ENCODE results near the gene CDH13. TPM values are rescaled to one million over a fixed set of nuclear protein-coding genes. Genes with fewer than 3 reads are reported as not detected.

Gene CDH13
- polyA plus RNA-seq, 3 donors = 1.0 to 7.7 (median 2.8) TPM

DNA sequence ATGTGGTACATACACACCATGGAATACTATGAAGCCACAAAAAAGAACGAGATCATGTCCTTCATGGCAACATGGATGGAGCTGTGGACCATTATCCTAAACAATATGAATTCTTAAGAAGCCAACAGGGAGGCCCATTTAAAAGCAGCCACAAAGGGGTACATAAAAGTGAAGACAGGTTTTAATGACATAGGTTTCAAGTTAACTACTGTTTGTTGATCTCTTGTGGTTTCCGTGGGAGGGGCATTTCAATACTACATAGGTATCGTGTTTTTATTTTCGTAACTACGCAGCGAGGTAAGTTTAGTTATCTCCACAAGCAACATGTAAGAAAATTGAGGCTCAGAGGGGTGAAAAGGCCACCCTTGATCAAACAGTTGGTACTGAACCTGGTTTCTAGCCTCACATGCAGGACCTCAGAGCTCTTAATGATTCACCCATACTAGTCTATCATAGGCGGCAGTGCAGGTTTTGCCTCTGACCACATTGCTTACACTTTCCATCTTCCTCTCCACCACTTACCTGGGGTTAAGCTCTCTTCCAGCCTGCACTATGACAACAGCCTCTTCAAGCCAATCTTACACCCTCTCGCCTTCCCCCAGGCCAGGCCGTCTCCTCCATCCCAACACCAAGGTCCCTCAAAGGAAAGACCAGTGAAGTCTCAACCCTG is 646.9 kb downstream of the CDH13 start:
- WGBS, 3 donors = 88 to 96% (median 95%) methylated on average over 9 of the region's 9 CpGs
- no peak overlapping the region for H3K27ac ChIP-seq (ENCODE audit: low read depth, low read length)

DNA sequence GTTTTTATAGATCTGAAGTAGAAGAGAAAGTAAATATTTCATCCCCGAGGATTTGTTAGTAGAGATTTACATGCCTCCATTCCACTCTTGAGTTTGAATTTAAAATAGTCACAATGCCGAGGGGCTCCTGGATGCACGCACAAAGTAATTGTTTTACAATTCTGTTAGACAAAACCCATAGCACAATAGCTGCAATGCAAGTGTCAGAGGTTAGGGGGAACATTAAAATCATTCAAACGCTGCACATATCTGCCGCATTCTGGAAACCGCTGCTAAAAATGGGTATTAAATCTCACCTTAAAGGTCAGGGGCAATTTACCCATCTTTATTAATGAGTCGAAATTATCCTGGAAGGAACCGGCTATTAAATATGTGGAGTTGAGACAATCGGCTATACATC is 652.5 kb downstream of the CDH13 start:
- 70 to 78% (median 73%) methylated on average over 9 of the region's 9 CpGs for WGBS, 3 donors
- no peak overlapping the region for H3K27ac ChIP-seq (ENCODE audit: low read depth, low read length)

DNA sequence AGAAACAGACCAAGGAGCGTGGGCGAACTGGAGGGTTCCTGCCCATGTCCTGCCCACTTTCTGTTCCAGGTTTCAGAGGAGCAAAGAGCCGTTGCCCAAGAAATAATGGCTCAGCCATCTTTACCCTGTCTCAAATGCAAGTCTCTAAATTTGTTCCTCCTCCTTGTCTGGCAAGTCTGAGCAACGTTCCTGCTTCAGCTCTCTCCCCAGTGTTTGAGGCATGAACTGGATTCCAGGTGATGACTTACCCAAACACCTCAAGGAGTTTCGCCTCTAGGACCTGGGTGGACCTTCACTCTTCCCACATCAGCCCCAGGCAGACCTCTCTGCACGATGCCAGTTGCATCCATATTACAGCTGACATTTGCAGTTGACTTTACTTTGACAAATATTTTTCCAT is 659.2 kb downstream of the CDH13 start:
- WGBS, 3 donors = 72 to 83% (median 83%) methylated on average over 6 of the region's 6 CpGs

DNA sequence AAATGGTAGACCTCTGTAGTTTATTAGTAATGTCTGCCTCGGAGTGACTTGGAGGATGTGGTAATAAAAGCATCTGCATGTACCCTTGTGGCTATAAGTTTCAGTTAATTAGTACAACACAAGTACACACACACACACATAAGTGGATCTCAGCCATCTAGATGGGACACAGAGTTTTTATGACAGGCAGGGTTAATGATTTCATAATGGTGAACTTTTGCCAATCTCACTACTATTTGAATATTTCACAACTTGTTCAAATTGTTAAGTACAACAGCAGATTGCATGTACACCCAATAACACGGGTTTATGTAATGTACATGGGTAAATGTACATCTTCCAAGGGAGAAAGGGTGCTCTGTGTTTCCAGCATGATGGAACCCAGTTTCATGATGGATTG is 669.7 kb downstream of the CDH13 start:
- H3K27ac ChIP-seq (ENCODE audit: low read depth, low read length) = no peak overlapping the region
- 64 to 77% (median 75%) methylated on average over 2 of the region's 2 CpGs for WGBS, 3 donors

More for the DNA sequence above, 659.2 kb downstream of the CDH13 start:
- no peak overlapping the region for H3K27ac ChIP-seq (ENCODE audit: low read depth, low read length)

- no peak overlapping the region for H3K27ac ChIP-seq (ENCODE audit: low read depth, low read length)
These were observed 671.8 kb downstream of the CDH13 start for GRCh38 chr16:83298541-83298940.

DNA sequence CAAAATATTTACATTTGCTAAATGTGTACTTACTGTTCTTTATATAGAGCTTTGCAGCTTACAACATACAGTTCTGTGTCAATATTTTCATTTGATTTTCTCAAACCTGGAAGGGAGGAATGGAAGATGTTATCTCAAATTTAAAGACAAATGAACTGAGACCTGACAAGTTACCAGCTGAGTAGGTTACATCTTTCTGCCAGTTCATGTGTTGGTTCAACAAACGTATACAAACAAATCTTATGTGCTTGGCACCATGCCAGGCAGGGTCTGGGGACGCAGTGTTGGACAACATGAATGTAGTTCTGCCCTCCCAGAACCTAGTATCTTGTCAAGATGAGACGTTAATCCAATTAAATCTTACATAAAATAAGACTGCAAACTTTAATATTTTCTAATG is 673.6 kb downstream of the CDH13 start:
- WGBS, 3 donors = 43 to 62% (median 50%) methylated on average over 3 of the region's 3 CpGs
- no peak overlapping the region for H3K27ac ChIP-seq (ENCODE audit: low read depth, low read length)

GRCh38 chr16:83301971-83302370 is 675.2 kb downstream of the CDH13 start:
- WGBS, 3 donors = 48 to 71% (median 53%) methylated on average over 4 of the region's 4 CpGs
- no peak overlapping the region for H3K27ac ChIP-seq (ENCODE audit: low read depth, low read length)

DNA sequence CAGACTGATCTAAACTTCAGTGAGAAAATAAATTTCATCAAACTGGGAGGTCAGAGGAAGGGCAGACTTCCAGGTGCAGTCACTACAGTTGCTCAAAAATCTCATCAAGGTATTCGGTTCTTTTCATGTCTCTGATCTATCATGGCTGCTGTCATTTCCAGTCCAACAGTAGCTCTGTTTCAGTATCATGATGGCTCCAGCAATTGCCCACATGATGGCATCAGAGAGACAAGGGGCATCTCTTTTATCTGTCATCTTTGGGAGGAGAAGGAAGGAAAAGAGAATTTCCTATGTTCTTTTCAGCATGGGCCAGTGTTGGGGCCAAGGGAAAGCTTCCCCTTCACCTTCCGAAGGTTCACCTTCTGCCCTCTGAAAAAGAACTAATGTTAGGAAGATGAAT is 676.1 kb downstream of the CDH13 start:
- WGBS, 3 donors = 63 to 83% (median 82%) methylated on average over 2 of the region's 2 CpGs
- no peak overlapping the region for H3K27ac ChIP-seq (ENCODE audit: low read depth, low read length)

- 33 to 68% (median 52%) methylated on average over 1 of the region's 1 CpG for WGBS, 3 donors
- H3K27ac ChIP-seq (ENCODE audit: low read depth, low read length) = no peak overlapping the region
These were observed 678.3 kb downstream of the CDH13 start for GRCh38 chr16:83305092-83305491.

DNA sequence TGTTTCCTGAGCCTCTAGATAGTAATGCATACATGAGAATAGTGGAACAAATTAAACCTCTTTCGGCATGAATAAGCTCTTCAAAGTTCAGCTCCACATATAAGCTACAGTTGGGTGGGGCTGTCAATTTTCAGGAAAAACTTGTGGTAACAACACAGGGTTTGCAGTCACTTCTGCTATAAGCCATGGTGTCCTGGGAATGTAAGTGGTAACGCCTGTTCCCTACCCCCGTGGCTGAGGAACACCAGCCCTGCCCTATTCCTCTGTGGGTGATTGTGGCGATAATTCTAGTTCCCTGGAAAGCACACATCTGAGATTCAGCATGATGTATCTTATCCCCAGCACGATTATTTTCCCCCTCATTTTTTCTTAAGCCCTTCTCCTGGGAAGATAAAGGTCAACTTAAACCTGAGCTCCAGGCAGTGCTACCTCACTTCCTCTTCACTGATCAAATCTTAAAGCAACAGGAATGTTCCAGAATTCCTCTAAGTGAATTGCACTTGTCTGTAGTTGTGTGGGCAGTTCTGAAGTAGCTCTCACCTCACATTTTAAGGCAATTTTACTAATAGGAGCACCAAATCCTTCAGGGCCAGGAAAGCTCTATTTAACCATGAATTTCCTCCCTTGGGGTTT is 680.3 kb downstream of the CDH13 start:
- no peak overlapping the region for H3K27ac ChIP-seq (ENCODE audit: low read depth, low read length)
- 54 to 62% (median 58%) methylated on average over 5 of the region's 5 CpGs for WGBS, 3 donors

DNA sequence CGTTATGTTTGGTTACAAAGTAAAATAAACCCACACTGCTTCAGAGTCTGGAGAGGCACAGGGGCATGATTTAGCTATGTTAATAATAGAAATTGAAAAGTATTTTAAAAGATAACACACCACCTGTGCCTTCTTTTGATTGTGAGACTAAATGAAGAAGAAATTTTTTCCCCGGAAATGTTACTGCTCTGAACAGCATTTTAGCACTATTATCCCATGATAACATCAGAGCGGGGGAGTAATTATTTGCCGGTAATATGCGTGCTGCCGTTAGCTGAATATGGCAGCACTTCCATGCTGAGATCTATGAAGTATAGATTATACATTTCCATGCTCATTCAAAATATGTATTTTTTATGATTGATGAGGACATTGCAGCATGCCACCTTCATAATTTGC is 680.8 kb downstream of the CDH13 start:
- WGBS, 3 donors = 76 to 91% (median 79%) methylated on average over 6 of the region's 6 CpGs

DNA sequence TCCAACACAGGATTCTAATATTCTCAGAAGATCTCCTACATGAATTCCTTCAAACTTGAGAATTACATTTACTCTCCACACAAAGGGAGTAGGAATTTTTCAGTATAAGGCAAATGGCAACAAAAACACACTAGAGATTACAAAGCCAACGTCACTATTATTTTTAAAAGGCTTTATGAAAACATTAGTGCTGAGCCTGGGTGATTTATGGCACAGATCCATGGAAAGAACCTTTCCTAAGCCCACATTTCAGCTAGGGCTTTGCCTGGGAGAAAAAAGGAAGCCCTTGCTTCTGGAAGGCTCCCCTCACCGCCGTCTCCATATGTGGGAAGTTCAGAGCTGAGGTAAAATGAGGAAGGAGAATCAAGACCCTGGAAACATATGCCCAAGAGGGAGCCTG is 681.6 kb downstream of the CDH13 start:
- no peak overlapping the region for H3K27ac ChIP-seq (ENCODE audit: low read depth, low read length)
- 28 to 44% (median 39%) methylated on average over 3 of the region's 3 CpGs for WGBS, 3 donors

More for the DNA sequence above, 680.8 kb downstream of the CDH13 start:
- no peak overlapping the region for H3K27ac ChIP-seq (ENCODE audit: low read depth, low read length)

DNA sequence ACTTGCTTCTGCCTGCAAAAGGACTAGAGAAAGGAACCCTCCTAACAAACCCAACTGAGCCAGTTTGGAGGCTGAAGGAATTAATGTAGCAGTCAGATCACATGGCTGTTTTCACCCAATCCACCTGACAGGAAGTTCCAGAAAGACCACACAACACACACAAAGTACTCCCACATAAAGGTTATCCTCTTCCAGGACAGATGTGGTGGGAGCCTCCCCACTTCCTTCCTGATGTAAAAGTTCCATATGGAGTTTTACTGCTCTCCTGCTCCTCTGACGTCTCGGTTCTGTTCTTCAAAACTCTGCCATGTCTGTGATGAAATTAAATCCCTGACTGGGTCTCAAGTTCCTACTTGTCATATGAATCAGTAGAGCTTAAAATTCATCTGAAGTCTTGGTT is 684.0 kb downstream of the CDH13 start:
- 53 to 63% (median 58%) methylated on average over 2 of the region's 2 CpGs for WGBS, 3 donors
- H3K27ac ChIP-seq (ENCODE audit: low read depth, low read length) = no peak overlapping the region

DNA sequence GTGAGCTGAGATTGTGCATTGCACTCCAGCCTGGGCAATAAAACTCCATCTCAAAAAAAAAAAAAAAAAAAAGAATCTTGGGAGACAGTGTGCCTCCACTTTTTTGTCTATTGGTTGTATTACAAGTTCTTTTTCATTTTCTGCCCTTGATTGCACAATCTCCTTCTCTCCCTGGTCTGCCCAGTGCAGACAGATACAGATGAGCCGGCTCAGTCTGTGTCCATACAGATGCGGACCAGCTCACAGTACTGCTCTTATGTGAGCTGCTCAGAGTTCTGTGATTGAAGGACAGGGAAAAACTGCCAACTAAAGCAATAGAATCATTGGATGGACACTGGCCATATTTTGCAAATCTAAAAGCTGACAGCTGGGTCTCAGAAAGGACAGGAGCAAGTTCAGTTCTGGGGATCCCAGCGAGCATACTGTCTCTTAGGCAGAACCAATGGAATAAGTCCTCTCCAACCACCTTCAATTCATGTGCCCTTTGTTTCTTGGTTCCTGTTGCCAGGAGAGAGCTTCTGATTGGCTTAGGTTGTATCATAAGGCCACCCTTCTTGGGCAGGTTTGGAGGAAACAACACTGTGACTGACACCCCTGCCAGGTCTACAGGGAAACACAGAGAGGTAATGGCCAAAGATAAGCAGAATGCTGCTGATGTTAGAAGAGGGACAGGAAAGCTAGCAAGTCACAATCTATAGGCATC is 685.4 kb downstream of the CDH13 start:
- H3K27ac ChIP-seq (ENCODE audit: low read depth, low read length) = no peak overlapping the region
- 72 to 88% (median 84%) methylated on average over 3 of the region's 3 CpGs for WGBS, 3 donors

DNA sequence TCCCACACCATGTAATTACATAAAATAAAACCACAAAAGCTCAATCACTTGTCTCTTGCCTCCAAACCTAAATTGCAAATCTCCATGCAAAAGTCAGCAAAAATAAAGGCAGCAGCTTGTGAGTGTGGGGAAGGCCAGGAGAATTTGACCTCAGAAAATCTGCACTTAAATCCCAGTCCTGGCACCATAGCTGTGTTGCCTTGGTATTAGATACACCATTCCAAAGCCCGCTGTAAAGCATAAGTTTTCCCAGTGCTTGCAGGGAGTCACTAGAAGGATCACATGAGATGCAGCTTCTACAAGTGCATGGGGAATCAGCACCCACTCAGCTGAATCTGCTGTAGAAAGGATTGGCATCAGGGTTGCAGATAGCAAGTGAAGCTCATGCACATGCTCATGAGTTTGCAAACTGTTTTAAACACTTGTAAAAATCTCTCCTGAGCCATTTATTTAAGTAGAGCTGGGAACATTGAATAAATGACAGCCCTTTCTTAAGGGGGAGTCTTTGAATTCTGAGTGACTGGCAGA is 686.0 kb downstream of the CDH13 start:
- no peak overlapping the region for H3K27ac ChIP-seq (ENCODE audit: low read depth, low read length)
- WGBS, 3 donors = 82 to 86% (median 85%) methylated on average over 1 of the region's 1 CpG

DNA sequence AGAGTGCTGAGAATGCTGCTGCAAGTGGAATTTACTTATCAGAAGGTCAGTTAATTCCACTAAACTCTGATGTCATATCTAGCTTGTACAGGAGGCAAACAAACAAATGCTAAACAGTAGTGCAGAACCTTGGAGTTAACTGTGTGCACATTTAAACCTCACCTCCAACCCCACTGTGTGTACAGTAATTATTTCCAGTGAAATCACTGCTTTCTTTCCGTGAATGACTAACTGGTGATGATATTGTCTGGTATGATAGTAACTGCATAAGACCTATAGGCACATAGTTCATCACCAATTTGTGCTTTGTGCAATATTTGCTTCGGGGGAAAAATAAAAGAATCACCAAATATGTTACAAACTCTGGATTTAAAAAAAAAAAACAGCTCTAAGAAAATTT is 688.5 kb downstream of the CDH13 start:
- H3K27ac ChIP-seq (ENCODE audit: low read depth, low read length) = no peak overlapping the region
- 64 to 91% (median 86%) methylated on average over 2 of the region's 2 CpGs for WGBS, 3 donors

DNA sequence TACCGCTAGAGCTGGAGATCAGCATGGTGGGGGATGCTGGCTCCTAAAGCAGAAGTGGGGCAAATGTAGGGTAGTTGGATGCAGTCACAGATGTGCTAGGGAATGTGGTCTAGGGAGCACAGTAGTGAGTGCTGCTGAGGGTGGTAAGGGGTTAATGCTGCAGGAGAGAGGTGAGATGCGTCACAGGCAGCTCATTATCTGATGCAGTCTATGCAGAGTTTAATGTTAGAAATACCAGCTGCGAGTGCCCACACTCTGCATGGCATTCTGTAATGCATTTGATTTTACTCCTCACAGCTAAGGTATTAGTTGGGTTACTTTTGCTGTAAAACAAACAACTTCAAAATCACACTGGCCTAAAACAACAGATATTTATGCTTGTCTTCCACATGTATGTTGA is 689.7 kb downstream of the CDH13 start:
- 52 to 71% (median 59%) methylated on average over 3 of the region's 3 CpGs for WGBS, 3 donors
- H3K27ac ChIP-seq (ENCODE audit: low read depth, low read length) = no peak overlapping the region

- 74 to 85% (median 83%) methylated on average over 7 of the region's 7 CpGs for WGBS, 3 donors
- H3K27ac ChIP-seq (ENCODE audit: low read depth, low read length) = no peak overlapping the region
These were observed 691.6 kb downstream of the CDH13 start for GRCh38 chr16:83318390-83318789.

DNA sequence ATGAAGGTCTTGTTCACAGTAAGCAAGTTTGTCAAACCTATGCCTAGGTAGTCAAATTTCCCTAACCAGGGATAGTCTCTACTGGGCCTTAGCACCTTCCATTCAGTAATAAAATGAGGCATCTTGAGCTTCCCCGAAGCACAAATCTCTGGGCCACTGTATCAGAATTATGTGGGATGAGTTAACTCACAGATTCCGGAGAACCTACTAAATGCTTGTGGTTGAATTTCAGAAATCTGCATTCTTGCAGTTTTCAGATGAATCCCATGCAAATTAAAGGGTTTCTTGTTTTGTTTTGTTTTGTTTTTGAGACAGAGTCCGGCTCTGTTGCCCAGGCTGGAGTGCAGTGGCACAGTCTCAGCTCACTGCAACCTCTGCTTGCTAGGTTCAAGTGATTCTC is 702.2 kb downstream of the CDH13 start:
- no peak overlapping the region for H3K27ac ChIP-seq (ENCODE audit: low read depth, low read length)
- 75 to 89% (median 85%) methylated on average over 3 of the region's 3 CpGs for WGBS, 3 donors
